ENCODE data around the gene VAV2.
"Not testable (repeated sequence)": the region's sequence is repeated elsewhere in the genome, so short reads cannot be mapped to it uniquely, and the experiment has no call there.

The VAV2 gene

GRCh38 chr9:133961226-133962165 is 30.6 kb downstream of the VAV2 start:
- Mint-ChIP-seq H3K4me3 (no peak overlapping the region), H3K9me3 (peaks cover 9% of the 10 kb centered on the region), H3K27ac (no peak overlapping the region), H3K4me1 (peaks cover 20% of the 10 kb centered on the region), H3K27me3 (no peaks in the 10 kb centered on the region), H3K36me3 (ENCODE audit: low read depth) (peaks cover 2% of the 10 kb centered on the region)
- ATAC-seq (no peak), DNase-seq (no peak)

GRCh38 chr9:133960568-133961129 is 31.5 kb downstream of the VAV2 start:
- ATAC-seq = no peak
- H3K36me3 Mint-ChIP-seq (ENCODE audit: low read depth) = peaks cover 2% of the 10 kb centered on the region
- no peak overlapping the region for H3K27ac Mint-ChIP-seq
- H3K27me3 Mint-ChIP-seq = no peaks in the 10 kb centered on the region
- H3K9me3 Mint-ChIP-seq = peaks cover 9% of the 10 kb centered on the region
- no peak for DNase-seq
- H3K4me1 Mint-ChIP-seq = peaks cover 25% of the 10 kb centered on the region
- no peak overlapping the region for H3K4me3 Mint-ChIP-seq

GRCh38 chr9:133959966-133960567 is 32.1 kb downstream of the VAV2 start:
- Mint-ChIP-seq H3K27ac (no peak overlapping the region), H3K4me3 (no peak overlapping the region)

GRCh38 chr9:133959171-133959570 is 33.0 kb downstream of the VAV2 start:
- Mint-ChIP-seq H3K4me1 (peaks cover 33% of the 10 kb centered on the region), H3K27me3 (no peaks in the 10 kb centered on the region), H3K36me3 (ENCODE audit: low read depth) (peaks cover 2% of the 10 kb centered on the region), H3K4me3 (no peak overlapping the region), H3K27ac (no peak overlapping the region), H3K9me3 (peaks cover 3% of the 10 kb centered on the region)
- DNase-seq (no peak), ATAC-seq (no peak)

More at GRCh38 chr9:133959966-133960567, 32.1 kb downstream of the VAV2 start:
- peaks cover 25% of the 10 kb centered on the region for H3K4me1 Mint-ChIP-seq
- H3K36me3 Mint-ChIP-seq (ENCODE audit: low read depth) = peaks cover 2% of the 10 kb centered on the region
- no peak for ATAC-seq
- peaks cover 9% of the 10 kb centered on the region for H3K9me3 Mint-ChIP-seq
- no peak for DNase-seq
- no peaks in the 10 kb centered on the region for H3K27me3 Mint-ChIP-seq

GRCh38 chr9:133958756-133959155 is 33.4 kb downstream of the VAV2 start:
- DNase-seq (no peak), ATAC-seq (no peak)
- peaks cover 2% of the 10 kb centered on the region for H3K9me3 Mint-ChIP-seq
- H3K36me3 Mint-ChIP-seq (ENCODE audit: low read depth) = peaks cover 2% of the 10 kb centered on the region
- H3K4me3 Mint-ChIP-seq = no peak overlapping the region
- no peak overlapping the region for H3K27ac Mint-ChIP-seq
- no peaks in the 10 kb centered on the region for H3K27me3 Mint-ChIP-seq
- H3K4me1 Mint-ChIP-seq = peaks cover 37% of the 10 kb centered on the region

GRCh38 chr9:133957772-133958171 is 34.4 kb downstream of the VAV2 start:
- peaks cover 37% of the 10 kb centered on the region for H3K4me1 Mint-ChIP-seq
- not testable (repeated sequence) for DNase-seq; H3K27me3 Mint-ChIP-seq; ATAC-seq; H3K4me3 Mint-ChIP-seq; H3K36me3 Mint-ChIP-seq (ENCODE audit: low read depth); H3K9me3 Mint-ChIP-seq
- H3K27ac Mint-ChIP-seq = peak overlapping the region; percentile 65

GRCh38 chr9:133957328-133957727 is 34.8 kb downstream of the VAV2 start:
- peak overlapping the region; percentile 65 for H3K27ac Mint-ChIP-seq
- no peaks in the 10 kb centered on the region for H3K9me3 Mint-ChIP-seq
- ATAC-seq (no peak), DNase-seq (no peak)
- peaks cover 37% of the 10 kb centered on the region for H3K4me1 Mint-ChIP-seq
- H3K27me3 Mint-ChIP-seq = no peaks in the 10 kb centered on the region
- H3K4me3 Mint-ChIP-seq = no peak overlapping the region
- H3K36me3 Mint-ChIP-seq (ENCODE audit: low read depth) = no peaks in the 10 kb centered on the region

GRCh38 chr9:133956520-133957076 is 35.5 kb downstream of the VAV2 start:
- H3K4me1 Mint-ChIP-seq = peaks cover 37% of the 10 kb centered on the region

GRCh38 chr9:133955821-133956411 is 36.2 kb downstream of the VAV2 start:
- DNase-seq (peak; percentile 38), ATAC-seq (peak; percentile 59)
- no peaks in the 10 kb centered on the region for H3K36me3 Mint-ChIP-seq (ENCODE audit: low read depth)
- H3K27ac Mint-ChIP-seq = peak overlapping the region; percentile 69
- H3K4me3 Mint-ChIP-seq = peak overlapping the region; percentile 43
- no peaks in the 10 kb centered on the region for H3K9me3 Mint-ChIP-seq
- H3K27me3 Mint-ChIP-seq = no peaks in the 10 kb centered on the region
- peaks cover 37% of the 10 kb centered on the region for H3K4me1 Mint-ChIP-seq

More at GRCh38 chr9:133956520-133957076, 35.5 kb downstream of the VAV2 start:
- Mint-ChIP-seq H3K9me3 (no peaks in the 10 kb centered on the region), H3K36me3 (ENCODE audit: low read depth) (no peaks in the 10 kb centered on the region), H3K27me3 (no peaks in the 10 kb centered on the region), H3K4me3 (peak overlapping the region; percentile 43), H3K27ac (peak overlapping the region; percentile 69)
- DNase-seq (no peak), ATAC-seq (no peak)

- Mint-ChIP-seq H3K27me3 (no peaks in the 10 kb centered on the region), H3K4me3 (peak overlapping the region; percentile 5), H3K27ac (no peak overlapping the region), H3K4me1 (peaks cover 32% of the 10 kb centered on the region), H3K9me3 (no peaks in the 10 kb centered on the region), H3K36me3 (ENCODE audit: low read depth) (no peaks in the 10 kb centered on the region)
- ATAC-seq = no peak
- peak; percentile 10 for DNase-seq
These were observed 37.1 kb downstream of the VAV2 start for GRCh38 chr9:133954862-133955529.

GRCh38 chr9:133953976-133954709 is 38.0 kb downstream of the VAV2 start:
- Mint-ChIP-seq H3K27ac (no peak overlapping the region), H3K36me3 (ENCODE audit: low read depth) (no peaks in the 10 kb centered on the region), H3K9me3 (no peaks in the 10 kb centered on the region), H3K4me1 (peaks cover 29% of the 10 kb centered on the region), H3K4me3 (peak overlapping the region; percentile 40), H3K27me3 (no peaks in the 10 kb centered on the region)
- DNase-seq (no peak), ATAC-seq (no peak)

- H3K4me1 Mint-ChIP-seq = peaks cover 26% of the 10 kb centered on the region
- H3K27me3 Mint-ChIP-seq = no peaks in the 10 kb centered on the region
- no peaks in the 10 kb centered on the region for H3K36me3 Mint-ChIP-seq (ENCODE audit: low read depth)
- H3K4me3 Mint-ChIP-seq = no peak overlapping the region
- H3K27ac Mint-ChIP-seq = no peak overlapping the region
- ATAC-seq = no peak
- no peaks in the 10 kb centered on the region for H3K9me3 Mint-ChIP-seq
- DNase-seq = no peak
These were observed 38.5 kb downstream of the VAV2 start for GRCh38 chr9:133953621-133953975.
